ENCODE data around the gene MED10.
"Not testable (repeated sequence)": the region's sequence is repeated elsewhere in the genome, so short reads cannot be mapped to it uniquely, and the experiment has no call there.

MED10 gene

GRCh38 chr5:6372251-6373080, 5.9 kb downstream of the MED10 start:
- no peak for ATAC-seq
- Mint-ChIP-seq H3K27ac (no peak overlapping the region), H3K27me3 (no peaks in the 10 kb centered on the region), H3K36me3 (ENCODE audit: low read depth) (peaks cover 64% of the 10 kb centered on the region), H3K9me3 (no peaks in the 10 kb centered on the region), H3K4me1 (peaks cover 22% of the 10 kb centered on the region), H3K4me3 (no peak overlapping the region)
- no peak for DNase-seq

GRCh38 chr5:6371079-6371810, 7.1 kb downstream of the MED10 start:
- Mint-ChIP-seq H3K27ac (no peak overlapping the region), H3K36me3 (ENCODE audit: low read depth) (peaks cover 62% of the 10 kb centered on the region), H3K27me3 (no peaks in the 10 kb centered on the region), H3K4me3 (no peak overlapping the region), H3K9me3 (no peaks in the 10 kb centered on the region), H3K4me1 (peaks cover 12% of the 10 kb centered on the region)
- ATAC-seq = no peak
- DNase-seq = no peak

- ATAC-seq (no peak), DNase-seq (no peak)
- Mint-ChIP-seq H3K27ac (no peak overlapping the region), H3K9me3 (no peaks in the 10 kb centered on the region), H3K27me3 (no peaks in the 10 kb centered on the region), H3K36me3 (ENCODE audit: low read depth) (peaks cover 57% of the 10 kb centered on the region), H3K4me1 (peaks cover 6% of the 10 kb centered on the region), H3K4me3 (no peak overlapping the region)
Measured at GRCh38 chr5:6370580-6370979, 7.8 kb downstream of the MED10 start.

GRCh38 chr5:6365977-6366590, 12.3 kb downstream of the MED10 start:
- H3K27me3 Mint-ChIP-seq = no peaks in the 10 kb centered on the region
- H3K27ac Mint-ChIP-seq = no peak overlapping the region
- H3K4me1 Mint-ChIP-seq = no peaks in the 10 kb centered on the region
- H3K4me3 Mint-ChIP-seq = no peak overlapping the region
- ATAC-seq = no peak
- no peaks in the 10 kb centered on the region for H3K9me3 Mint-ChIP-seq
- H3K36me3 Mint-ChIP-seq (ENCODE audit: low read depth) = peaks cover 31% of the 10 kb centered on the region
- no peak for DNase-seq

GRCh38 chr5:6365142-6365976, 13.0 kb downstream of the MED10 start:
- peaks cover 3% of the 10 kb centered on the region for H3K4me1 Mint-ChIP-seq
- no peak overlapping the region for H3K27ac Mint-ChIP-seq
- no peaks in the 10 kb centered on the region for H3K9me3 Mint-ChIP-seq
- ATAC-seq (no peak), DNase-seq (no peak)
- peaks cover 33% of the 10 kb centered on the region for H3K36me3 Mint-ChIP-seq (ENCODE audit: low read depth)
- no peak overlapping the region for H3K4me3 Mint-ChIP-seq
- no peaks in the 10 kb centered on the region for H3K27me3 Mint-ChIP-seq

- not testable (repeated sequence) for ATAC-seq, H3K9me3 Mint-ChIP-seq, H3K27ac Mint-ChIP-seq, DNase-seq, H3K4me3 Mint-ChIP-seq, H3K27me3 Mint-ChIP-seq
- H3K4me1 Mint-ChIP-seq = peaks cover 11% of the 10 kb centered on the region
- peaks cover 25% of the 10 kb centered on the region for H3K36me3 Mint-ChIP-seq (ENCODE audit: low read depth)
Measured at GRCh38 chr5:6363454-6364011, 14.8 kb downstream of the MED10 start.

- H3K4me1 Mint-ChIP-seq = peaks cover 11% of the 10 kb centered on the region
Measured at GRCh38 chr5:6362846-6363245, 15.5 kb downstream of the MED10 start.

GRCh38 chr5:6361101-6361500, 17.2 kb downstream of the MED10 start:
- no peaks in the 10 kb centered on the region for H3K9me3 Mint-ChIP-seq
- H3K4me1 Mint-ChIP-seq = peaks cover 11% of the 10 kb centered on the region
- DNase-seq (no peak), ATAC-seq (no peak)
- no peak overlapping the region for H3K4me3 Mint-ChIP-seq
- H3K36me3 Mint-ChIP-seq (ENCODE audit: low read depth) = peaks cover 25% of the 10 kb centered on the region
- no peak overlapping the region for H3K27ac Mint-ChIP-seq
- H3K27me3 Mint-ChIP-seq = no peaks in the 10 kb centered on the region

More at GRCh38 chr5:6362846-6363245, 15.5 kb downstream of the MED10 start:
- H3K9me3 Mint-ChIP-seq = no peaks in the 10 kb centered on the region
- peaks cover 28% of the 10 kb centered on the region for H3K36me3 Mint-ChIP-seq (ENCODE audit: low read depth)
- no peak overlapping the region for H3K4me3 Mint-ChIP-seq
- ATAC-seq (no peak), DNase-seq (no peak)
- H3K27me3 Mint-ChIP-seq = no peaks in the 10 kb centered on the region
- no peak overlapping the region for H3K27ac Mint-ChIP-seq

- ATAC-seq (no peak), DNase-seq (no peak)
- Mint-ChIP-seq H3K27ac (peak overlapping the region; percentile 25), H3K4me3 (no peak overlapping the region), H3K4me1 (peaks cover 11% of the 10 kb centered on the region), H3K27me3 (no peaks in the 10 kb centered on the region), H3K9me3 (no peaks in the 10 kb centered on the region), H3K36me3 (ENCODE audit: low read depth) (peaks cover 25% of the 10 kb centered on the region)
Measured at GRCh38 chr5:6360323-6361072, 17.8 kb downstream of the MED10 start.

GRCh38 chr5:6359555-6360322, 18.6 kb downstream of the MED10 start:
- Mint-ChIP-seq H3K36me3 (ENCODE audit: low read depth) (peaks cover 21% of the 10 kb centered on the region), H3K9me3 (no peaks in the 10 kb centered on the region), H3K27ac (peak overlapping the region; percentile 25), H3K4me3 (no peak overlapping the region), H3K4me1 (peaks cover 11% of the 10 kb centered on the region), H3K27me3 (no peaks in the 10 kb centered on the region)
- DNase-seq = no peak
- ATAC-seq = peak; percentile 62

- peaks cover 11% of the 10 kb centered on the region for H3K4me1 Mint-ChIP-seq
- no peak for DNase-seq
- no peak overlapping the region for H3K4me3 Mint-ChIP-seq
- no peak for ATAC-seq
- H3K9me3 Mint-ChIP-seq = no peaks in the 10 kb centered on the region
- no peak overlapping the region for H3K27ac Mint-ChIP-seq
- peaks cover 20% of the 10 kb centered on the region for H3K36me3 Mint-ChIP-seq (ENCODE audit: low read depth)
- H3K27me3 Mint-ChIP-seq = no peaks in the 10 kb centered on the region
Measured at GRCh38 chr5:6358434-6358820, 19.9 kb downstream of the MED10 start.

- peaks cover 11% of the 10 kb centered on the region for H3K4me1 Mint-ChIP-seq
- not testable (repeated sequence) for DNase-seq, H3K27ac Mint-ChIP-seq, H3K4me3 Mint-ChIP-seq, H3K27me3 Mint-ChIP-seq, ATAC-seq, H3K9me3 Mint-ChIP-seq
- peaks cover 19% of the 10 kb centered on the region for H3K36me3 Mint-ChIP-seq (ENCODE audit: low read depth)
Measured at GRCh38 chr5:6357817-6358433, 20.4 kb downstream of the MED10 start.

Data from activated naive CD8-positive, alpha-beta T cell treated with anti-CD3 and anti-CD28 coated beads, Interleukin-2, amount 50 U/mL, for 24 hours (primary cell).